Dendritic cell treated with granulocyte-macrophage colony-stimulating factor and Interleukin-4, amounts not matched to agents 40 ng/mL and 50 ng/mL, for 4 days (primary cell): Measurements from ENCODE around the gene SPSB4.
"Not testable (repeated sequence)": the region's sequence is repeated elsewhere in the genome, so short reads cannot be mapped to it uniquely, and the experiment has no call there.

Source experiments
- H3K27ac Mint-ChIP-seq: one replicate; pipeline ENCODE4 v1.8.0; 2022; ENCODE audit warnings: mild to moderate bottlenecking, mixed read lengths
- H3K27me3 Mint-ChIP-seq: one replicate; pipeline ENCODE4 v1.8.0; 2022; ENCODE audit warnings: mild to moderate bottlenecking, mixed read lengths
- H3K36me3 Mint-ChIP-seq: one replicate; pipeline ENCODE4 v1.8.0; 2022; ENCODE audit warnings: low read depth, mixed read lengths
- H3K4me1 Mint-ChIP-seq: one replicate; pipeline ENCODE4 v1.8.0; 2022; ENCODE audit warnings: low read depth, mixed read lengths
- H3K4me3 Mint-ChIP-seq: one replicate; pipeline ENCODE4 v1.8.0; 2022; ENCODE audit warnings: mild to moderate bottlenecking, moderate library complexity, mixed read lengths
- H3K9me3 Mint-ChIP-seq: one replicate; pipeline ENCODE4 v1.8.0; 2022; ENCODE audit warnings: mixed read lengths
- intact Hi-C: fragments of 100-400 bp; cut with micrococcal nuclease; formaldehyde crosslinking; loops from one replicate; pipeline ENCODE4 v1.15.0; 2022

Gene SPSB4

DNA sequence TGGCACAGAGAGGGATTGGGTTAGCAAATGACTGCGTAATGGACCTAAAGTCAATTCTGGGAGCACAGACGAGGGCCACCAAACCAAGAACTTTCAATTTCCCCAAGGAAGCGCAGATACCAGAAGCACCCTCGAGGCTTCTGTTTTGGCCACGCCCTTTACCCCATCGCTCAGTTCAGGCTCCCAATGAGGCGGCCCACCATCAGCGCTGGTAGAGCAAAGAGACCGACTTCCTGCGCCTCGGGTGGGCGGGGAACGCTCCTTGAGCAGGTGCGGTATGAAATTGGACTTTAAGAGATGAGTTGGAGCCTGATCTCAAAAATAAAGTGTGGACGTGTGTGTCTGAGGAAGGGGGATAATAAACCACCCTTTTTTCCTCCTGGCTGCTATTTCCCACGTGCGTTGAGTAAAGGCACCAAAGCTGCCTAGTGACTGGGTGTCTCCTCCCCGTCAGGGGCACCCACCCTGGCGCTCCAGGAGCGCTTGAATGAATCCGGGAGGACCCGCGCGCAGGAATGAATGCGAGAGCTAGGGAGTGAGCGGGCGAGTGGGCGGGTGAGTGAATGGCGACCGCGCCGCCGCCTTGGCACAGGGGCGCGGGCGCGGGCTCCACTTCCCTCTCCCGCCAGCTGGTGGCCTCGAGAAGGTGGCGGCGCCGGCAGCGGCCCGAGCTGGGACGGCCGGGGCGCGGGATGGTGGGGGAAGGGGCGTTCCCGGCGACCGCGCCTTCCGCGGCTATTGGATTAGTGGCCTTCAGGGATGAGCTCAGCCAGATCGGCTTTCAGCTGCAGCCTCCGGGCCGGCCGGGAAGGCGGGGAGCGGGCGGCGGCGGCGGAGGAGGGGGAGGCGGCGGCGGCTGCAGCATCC, at the start of gene SPSB4:
Gene SPSB4, plus strand, starts transcription at position 772 of the 867 bp plus-strand sequence. CDS start 14,758 bp downstream, outside the sequence.
- Mint-ChIP-seq H3K36me3 (no peaks in the 10 kb centered on the region), H3K4me3 (peak within 1 kb of the TSS; percentile 58), H3K27ac (no peak within 1 kb of the TSS), H3K9me3 (no peaks in the 10 kb centered on the region), H3K4me1 (peaks cover 9% of the 10 kb centered on the region), H3K27me3 (peaks cover 76% of the 10 kb centered on the region)
- intact Hi-C loops: no loop called here

GRCh38 chr3:141006344-141006743, 44.8 kb upstream of the SPSB4 start:
- Mint-ChIP-seq H3K36me3 (no peaks in the 10 kb centered on the region), H3K27ac (no peak overlapping the region), H3K27me3 (peaks cover 1% of the 10 kb centered on the region), H3K4me1 (no peaks in the 10 kb centered on the region), H3K4me3 (no peak overlapping the region), H3K9me3 (no peaks in the 10 kb centered on the region)
- intact Hi-C loops: no loop called here

GRCh38 chr3:141009496-141009895, 41.7 kb upstream of the SPSB4 start:
- Mint-ChIP-seq H3K27ac (no peak overlapping the region), H3K4me1 (peaks cover 7% of the 10 kb centered on the region), H3K4me3 (no peak overlapping the region), H3K27me3 (peaks cover 4% of the 10 kb centered on the region), H3K9me3 (no peaks in the 10 kb centered on the region), H3K36me3 (no peaks in the 10 kb centered on the region)
- intact Hi-C loops: no loop called here

DNA sequence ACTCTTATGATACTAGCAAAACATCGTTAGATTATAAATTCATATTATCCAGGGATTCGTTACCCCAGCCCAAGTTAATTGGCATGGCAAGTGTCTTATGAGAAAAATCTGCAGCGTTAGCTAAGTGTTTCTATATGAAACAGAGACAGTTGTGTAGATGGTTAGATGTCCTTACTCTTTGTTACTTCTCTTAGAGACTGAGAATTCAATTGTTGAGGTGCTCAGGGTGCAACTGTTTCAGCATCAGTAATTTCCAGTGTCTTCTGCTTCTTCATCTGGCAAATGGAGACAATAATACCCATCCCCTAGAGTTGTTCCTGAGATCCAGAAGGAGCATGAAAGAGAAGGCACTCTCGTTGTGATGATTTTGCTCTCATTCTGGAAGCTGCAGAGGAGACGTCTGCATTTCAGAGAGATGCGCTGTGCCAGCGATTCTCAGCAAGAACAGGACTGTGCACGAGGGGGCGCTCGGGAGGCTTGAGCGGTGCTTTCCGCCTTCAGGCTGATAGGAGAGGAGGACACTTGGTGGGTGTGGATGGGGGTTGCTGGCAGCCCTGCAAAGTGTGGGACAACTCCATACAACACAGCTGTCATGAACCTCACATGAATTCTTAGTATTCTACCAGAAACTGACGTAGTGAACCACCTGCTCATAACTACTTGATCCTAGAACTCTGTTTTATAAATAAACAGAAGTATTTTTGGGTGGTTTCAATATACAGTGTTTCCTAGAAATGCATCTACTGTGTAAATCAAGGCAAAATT, 39.7 kb upstream of the SPSB4 start:
- intact Hi-C loops: loop anchor here (1.0 kb wide), 2 partner anchors 95 to 181 kb away; no protein-coding TSS in a partner anchor
- H3K27ac Mint-ChIP-seq: no peak overlapping the region
- H3K36me3 Mint-ChIP-seq: no peaks in the 10 kb centered on the region
- H3K4me3 Mint-ChIP-seq: no peak overlapping the region
- H3K27me3 Mint-ChIP-seq: peaks cover 5% of the 10 kb centered on the region
- peaks cover 7% of the 10 kb centered on the region for H3K4me1 Mint-ChIP-seq
- H3K9me3 Mint-ChIP-seq: no peaks in the 10 kb centered on the region

- Mint-ChIP-seq H3K9me3 (no peaks in the 10 kb centered on the region), H3K36me3 (no peaks in the 10 kb centered on the region), H3K4me1 (peaks cover 7% of the 10 kb centered on the region), H3K4me3 (no peak overlapping the region), H3K27me3 (peaks cover 5% of the 10 kb centered on the region), H3K27ac (no peak overlapping the region)
- intact Hi-C loops: loop anchor here (1.0 kb wide), 2 partner anchors 94 to 180 kb away; no protein-coding TSS in a partner anchor
Observed at GRCh38 chr3:141011997-141012262, 39.2 kb upstream of the SPSB4 start.

DNA sequence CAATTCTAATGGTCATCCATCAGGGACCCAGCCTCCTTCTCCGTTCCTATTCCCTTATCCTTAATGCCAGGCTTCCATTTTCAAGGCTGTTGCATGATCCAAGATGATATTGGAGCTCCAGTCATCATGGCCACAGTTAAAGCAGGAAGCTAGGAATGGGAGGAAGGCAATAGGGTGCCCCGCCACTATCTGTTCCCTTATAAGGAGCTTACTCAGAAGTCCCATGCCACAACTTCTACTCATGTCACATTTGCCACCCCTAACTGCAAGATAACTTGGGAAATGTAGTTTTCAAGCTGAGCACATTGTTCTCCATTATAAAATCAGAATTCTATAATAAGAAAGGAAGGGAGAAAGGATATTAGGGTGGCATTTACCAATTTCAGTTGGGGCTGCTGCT, 38.6 kb upstream of the SPSB4 start:
- Mint-ChIP-seq H3K27me3 (peaks cover 5% of the 10 kb centered on the region), H3K36me3 (no peaks in the 10 kb centered on the region), H3K9me3 (no peaks in the 10 kb centered on the region), H3K4me3 (no peak overlapping the region), H3K4me1 (peaks cover 7% of the 10 kb centered on the region), H3K27ac (no peak overlapping the region)
- intact Hi-C loops: no loop called here

DNA sequence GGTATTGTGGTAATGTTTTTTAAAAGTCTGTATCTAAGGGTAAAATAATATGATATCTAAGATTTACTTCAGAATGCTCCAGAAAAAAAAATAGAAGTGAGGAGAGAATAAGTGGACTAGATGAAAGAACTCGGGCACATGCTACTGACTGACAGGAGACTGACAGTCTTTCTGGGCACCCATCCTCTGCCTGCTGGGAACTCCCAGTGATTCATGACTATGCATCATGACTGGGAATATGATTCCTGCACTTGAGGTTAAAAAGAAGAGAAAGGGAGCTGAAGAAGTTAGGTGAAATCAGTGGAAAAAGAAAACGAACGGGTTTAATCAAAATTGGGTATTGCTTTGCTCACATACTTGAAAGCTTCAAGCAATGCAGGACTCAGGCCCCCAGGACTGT, 35.7 kb upstream of the SPSB4 start:
- H3K27me3 Mint-ChIP-seq: peaks cover 5% of the 10 kb centered on the region
- H3K36me3 Mint-ChIP-seq: no peaks in the 10 kb centered on the region
- H3K4me1 Mint-ChIP-seq: peaks cover 12% of the 10 kb centered on the region
- no peaks in the 10 kb centered on the region for H3K9me3 Mint-ChIP-seq
- no peak overlapping the region for H3K4me3 Mint-ChIP-seq
- H3K27ac Mint-ChIP-seq: no peak overlapping the region
- intact Hi-C loops: no loop called here

DNA sequence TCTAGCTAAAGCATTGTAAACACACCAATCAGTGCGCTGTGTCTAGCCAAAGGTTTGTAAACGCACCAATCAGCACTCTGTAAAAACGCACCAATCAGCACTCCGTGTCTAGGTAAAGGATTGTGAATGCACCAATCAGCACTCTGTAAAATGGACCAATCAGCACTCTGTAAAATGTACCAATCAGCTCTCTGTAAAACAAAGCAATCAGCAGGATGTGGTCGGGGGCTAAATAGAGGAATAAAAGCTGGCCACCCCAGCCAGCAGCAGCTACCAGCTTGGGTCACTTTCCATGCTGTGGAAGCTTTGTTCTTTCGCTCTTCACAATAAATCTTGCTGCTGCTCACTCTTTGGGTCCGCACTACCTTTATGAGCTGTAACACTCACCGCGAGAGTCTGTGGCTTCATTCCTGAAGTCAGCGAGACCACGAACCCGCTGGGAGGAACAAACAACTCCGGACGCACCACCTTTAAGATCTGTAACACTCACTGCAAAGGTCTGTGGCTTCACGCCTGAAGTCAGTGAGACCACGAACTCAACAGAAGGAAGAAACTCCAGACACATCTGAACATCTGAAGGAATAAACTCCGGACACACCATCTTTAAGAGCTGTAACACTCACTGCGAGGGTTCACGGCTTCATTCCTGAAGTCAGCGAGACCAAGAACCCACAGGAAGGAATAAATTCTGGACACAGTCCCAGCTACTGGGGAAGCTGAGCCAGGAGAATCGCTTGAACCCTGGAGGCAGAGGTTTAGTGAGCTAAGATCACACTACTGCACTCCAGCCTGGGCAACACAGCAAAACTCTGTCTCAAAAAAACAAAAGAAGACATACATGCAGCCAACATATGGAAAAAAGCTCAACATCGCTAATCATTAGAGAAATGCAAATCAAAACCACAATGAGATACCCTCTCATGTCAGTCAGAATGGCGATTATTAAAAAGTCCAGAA, 33.5 kb upstream of the SPSB4 start:
- H3K4me3 Mint-ChIP-seq, H3K27me3 Mint-ChIP-seq, intact Hi-C loops, H3K9me3 Mint-ChIP-seq, H3K27ac Mint-ChIP-seq, H3K36me3 Mint-ChIP-seq: not testable (repeated sequence)
- peaks cover 15% of the 10 kb centered on the region for H3K4me1 Mint-ChIP-seq

- Mint-ChIP-seq H3K9me3 (no peaks in the 10 kb centered on the region), H3K4me1 (peaks cover 8% of the 10 kb centered on the region), H3K27ac (no peak overlapping the region), H3K36me3 (no peaks in the 10 kb centered on the region), H3K4me3 (no peak overlapping the region), H3K27me3 (peaks cover 5% of the 10 kb centered on the region)
- intact Hi-C loops: no loop called here
Observed at GRCh38 chr3:141019244-141019643, 31.9 kb upstream of the SPSB4 start.

- H3K27me3 Mint-ChIP-seq: peaks cover 7% of the 10 kb centered on the region
- intact Hi-C loops: no loop called here
- no peaks in the 10 kb centered on the region for H3K36me3 Mint-ChIP-seq
- no peak overlapping the region for H3K27ac Mint-ChIP-seq
- peaks cover 8% of the 10 kb centered on the region for H3K4me1 Mint-ChIP-seq
- no peak overlapping the region for H3K4me3 Mint-ChIP-seq
- no peaks in the 10 kb centered on the region for H3K9me3 Mint-ChIP-seq
Observed at GRCh38 chr3:141020143-141020830, 30.9 kb upstream of the SPSB4 start.

GRCh38 chr3:141021261-141021660, 29.9 kb upstream of the SPSB4 start:
- no peaks in the 10 kb centered on the region for H3K9me3 Mint-ChIP-seq
- H3K36me3 Mint-ChIP-seq: no peaks in the 10 kb centered on the region
- H3K27ac Mint-ChIP-seq: no peak overlapping the region
- H3K27me3 Mint-ChIP-seq: peaks cover 8% of the 10 kb centered on the region
- peaks cover 8% of the 10 kb centered on the region for H3K4me1 Mint-ChIP-seq
- no peak overlapping the region for H3K4me3 Mint-ChIP-seq
- intact Hi-C loops: no loop called here

GRCh38 chr3:141030296-141030695, 20.9 kb upstream of the SPSB4 start:
- Mint-ChIP-seq H3K4me1 (peaks cover 5% of the 10 kb centered on the region), H3K27ac (no peak overlapping the region), H3K4me3 (no peak overlapping the region), H3K36me3 (no peaks in the 10 kb centered on the region), H3K9me3 (no peaks in the 10 kb centered on the region), H3K27me3 (peaks cover 5% of the 10 kb centered on the region)
- intact Hi-C loops: no loop called here

- no peaks in the 10 kb centered on the region for H3K36me3 Mint-ChIP-seq
- intact Hi-C loops: no loop called here
- no peaks in the 10 kb centered on the region for H3K9me3 Mint-ChIP-seq
- no peak overlapping the region for H3K27ac Mint-ChIP-seq
- H3K4me3 Mint-ChIP-seq: no peak overlapping the region
- peaks cover 3% of the 10 kb centered on the region for H3K27me3 Mint-ChIP-seq
- no peaks in the 10 kb centered on the region for H3K4me1 Mint-ChIP-seq
Observed at GRCh38 chr3:141039589-141039988, 11.6 kb upstream of the SPSB4 start.
